Measurements from ENCODE around the gene TAS2R9. TPM values are rescaled to one million over a fixed set of nuclear protein-coding genes. Genes with fewer than 3 reads are reported as not detected.

TAS2R9 gene
- total and polyA plus RNA-seq, 2 of the 8 experiments (the other 6 are each of a cell fraction or from before 2014, with no cell fraction given), result not detected

- no peak overlapping the region for H2BK20ac ChIP-seq (ENCODE audit: low read length)
- H3K18ac ChIP-seq (ENCODE audit: extremely low read depth, low read length), result no peak overlapping the region
- H2BK120ac ChIP-seq (replicated peaks; ENCODE audit: low read depth, low read length), result no peak overlapping the region
- CTCF ChIA-PET (ENCODE audit: partially characterized antibody), result no interaction called here
- H3K79me2 ChIP-seq (ENCODE audit: control insufficient read depth in 1 of 2, insufficient read depth in 2 of 2, low read length in 2 of 2), result no peaks in the 10 kb centered on the region
- H3K36me3 ChIP-seq (ENCODE audit: control insufficient read depth in 2 of 4, insufficient read depth in 4 of 4, low read length in 3 of 4), result no peaks in the 10 kb centered on the region
- no peak overlapping the region for H3K56ac ChIP-seq (replicated peaks; ENCODE audit: insufficient read length, low read depth, low read length)
- no peaks in the 10 kb centered on the region for H3K9me3 ChIP-seq (ENCODE audit: insufficient read depth in 2 of 2, low read depth in 1 of 2, low read length in 1 of 2)
- H3K14ac ChIP-seq (ENCODE audit: insufficient read length), result no peak overlapping the region
- H4K5ac ChIP-seq (ENCODE audit: insufficient read length, low read depth, low read length), result no peak overlapping the region
- DNase-seq (ENCODE audit: low read depth in 1 of 2, low spot score in 2 of 2) (no peak), FAIRE-seq (no peak)
- H3K79me1 ChIP-seq (ENCODE audit: low read depth, low read length), result no peaks in the 10 kb centered on the region
- no peaks in the 10 kb centered on the region for H3K27me3 ChIP-seq (replicated peaks in 1 of 4; ENCODE audit: control insufficient read depth in 3 of 4, extremely low read depth in 1 of 4, insufficient read depth in 3 of 4, low read length in 3 of 4)
- no peak overlapping the region for H4K8ac ChIP-seq (ENCODE audit: extremely low read depth, insufficient read depth, low read length)
- no peak overlapping the region for H2AK5ac ChIP-seq (ENCODE audit: low read depth, low read length)
- H3K4ac ChIP-seq (replicated peaks; ENCODE audit: insufficient read length, low read depth, low read length), result no peak overlapping the region
- H3K4me1 ChIP-seq (replicated peaks in 1 of 4; ENCODE audit: control insufficient read depth in 3 of 4, insufficient read depth in 4 of 4, low read length in 3 of 4), result peaks cover 0 to 2% (median 0%) of the 10 kb centered on the region in 4 experiments; a peak in 1 of 7 replicates
- no peak overlapping the region for H2AFZ ChIP-seq (ENCODE audit: low read length)
- 70% methylated on average over 3 of the region's 3 CpGs; no CpG with 5 or more reads in 1 of the 2 experiments for WGBS, 2 experiments (ENCODE audit: extremely low coverage in 1 of 2, insufficient coverage in 1 of 2, insufficient read length in 1 of 2, insufficient replicate concordance in 2 of 2, low coverage in 1 of 2, low lambda C conversion rate in 2 of 2, missing lambda C conversion rate in 1 of 2)
- no peak overlapping the region for H2BK12ac ChIP-seq (ENCODE audit: low read depth, low read length)
- H4K91ac ChIP-seq (replicated peaks; ENCODE audit: insufficient read length, low read length), result no peak overlapping the region
- H3K23ac ChIP-seq (ENCODE audit: insufficient read length), result no peak overlapping the region
- no peak overlapping the region for H3K4me3 ChIP-seq (ENCODE audit: extremely low read depth in 1 of 4, insufficient read depth in 2 of 4, low read depth in 3 of 4, low read length in 4 of 4)
- no peak overlapping the region for H3K9ac ChIP-seq (replicated peaks in 1 of 4; ENCODE audit: extremely low read depth in 1 of 4, low read depth in 3 of 4, low read length in 3 of 4)
- H2BK15ac ChIP-seq (ENCODE audit: low read length), result no peak overlapping the region
- no peaks in the 10 kb centered on the region for H3K23me2 ChIP-seq (ENCODE audit: low read depth, low read length)
- POLR2A ChIA-PET (ENCODE audit: partially characterized antibody), result no interaction called here
- no peak overlapping the region for H2BK5ac ChIP-seq (ENCODE audit: low read depth, low read length)
- no peak overlapping the region for H3K27ac ChIP-seq (ENCODE audit: low read depth, low read length)
- no peaks in the 10 kb centered on the region for H4K20me1 ChIP-seq (replicated peaks in 1 of 2; ENCODE audit: control insufficient read depth in 1 of 2, insufficient read depth in 2 of 2, low read length in 2 of 2)
- H3K4me2 ChIP-seq (ENCODE audit: insufficient read depth in 1 of 2, low read depth in 2 of 2, low read length in 2 of 2), result no peak overlapping the region
- TF ChIP-seq CBX5 (IDR thresholded peaks at IDR 0.05; ENCODE audit: low read depth, low read length) (no peak), MAX (IDR thresholded peaks at IDR 0.05) (no peak), KDM1A (IDR thresholded peaks at IDR 0.05; ENCODE audit: borderline replicate concordance, low read length) (no peak), SUZ12 (IDR thresholded peaks at IDR 0.05; ENCODE audit: low read length) (no peak), ATF2 (IDR thresholded peaks at IDR 0.05; ENCODE audit: low read length) (no peak), RBBP5 (IDR thresholded peaks at IDR 0.05; ENCODE audit: borderline replicate concordance, low read depth, low read length) (no peak), GTF2F1 (IDR thresholded peaks at IDR 0.05; ENCODE audit: borderline replicate concordance, low read depth, low read length) (no peak), CBX8 (IDR thresholded peaks at IDR 0.05; ENCODE audit: borderline replicate concordance, low read depth, low read length) (no peak), TBP (IDR thresholded peaks at IDR 0.05; ENCODE audit: low read depth, low read length) (no peak), ZNF274 (IDR thresholded peaks at IDR 0.05; ENCODE audit: borderline replicate concordance, extremely low read depth, low read length) (no peak), SIN3A (conservative IDR thresholded peaks at IDR 0.05 in 1 of 2, IDR thresholded peaks at IDR 0.05 in 1 of 2; ENCODE audit: low read depth in 1 of 2, low read length in 2 of 2) (no peak), EP300 (IDR thresholded peaks at IDR 0.05; ENCODE audit: borderline replicate concordance in 1 of 2, low read depth in 2 of 2, low read length in 2 of 2) (no peak)
Measured at GRCh38 chr12:10838461-10838860, 28.5 kb upstream of the TAS2R9 start.
